NB4 (cell line): ENCODE results near the gene AGTPBP1.

Experiments used
- DNase-seq: peaks from one replicate; pipeline ENCODE4 v3.0.0; 2010; ENCODE audit warnings: low read depth
- H3K4me3 ChIP-seq: one replicate; pipeline ENCODE4 v1.5.1; 2011; ENCODE audit warnings: mild to moderate bottlenecking, low read depth, low read length, moderate library complexity
- CTCF ChIP-seq: IDR thresholded peaks from one replicate; pipeline ENCODE4 v1.5.1; 2012; ENCODE audit warnings: low read depth, low read length
- MAX ChIP-seq: IDR thresholded peaks from 2 replicates; pipeline ENCODE4 v1.6.1; 2011; ENCODE audit warnings: low read depth, low read length
- MYC ChIP-seq: IDR thresholded peaks from 2 replicates; pipeline ENCODE4 v1.6.1; 2011; ENCODE audit warnings: low read depth, low read length
- POLR2A ChIP-seq: IDR thresholded peaks from 2 replicates; pipeline ENCODE4 v1.6.1; 2011; ENCODE audit warnings: mild to moderate bottlenecking; ENCODE audit not compliant: insufficient read length; ENCODE audit errors: extremely low read depth

The AGTPBP1 gene

GRCh38 chr9:85528607-85529006 is 213.1 kb downstream of the AGTPBP1 start:
- no peak overlapping the region for H3K4me3 ChIP-seq
- TF ChIP-seq MAX (no peak), CTCF (no peak), POLR2A (no peak), MYC (no peak)
- no peak for DNase-seq

GRCh38 chr9:85528142-85528541 is 213.6 kb downstream of the AGTPBP1 start:
- DNase-seq: no peak
- no peak for TF ChIP-seq CTCF
- TF ChIP-seq MAX: no peak
- TF ChIP-seq POLR2A: no peak
- TF ChIP-seq MYC: no peak

GRCh38 chr9:85527331-85528020 is 214.3 kb downstream of the AGTPBP1 start:
- no peak for DNase-seq
- TF ChIP-seq MAX (no peak), POLR2A (no peak), CTCF (no peak), MYC (no peak)
- H3K4me3 ChIP-seq: no peak overlapping the region

More at GRCh38 chr9:85528142-85528541, 213.6 kb downstream of the AGTPBP1 start:
- no peak overlapping the region for H3K4me3 ChIP-seq

- TF ChIP-seq MYC: no peak
These were observed 217.2 kb downstream of the AGTPBP1 start for GRCh38 chr9:85524531-85524930.

GRCh38 chr9:85523202-85523601 is 218.6 kb downstream of the AGTPBP1 start:
- TF ChIP-seq CTCF (no peak), MYC (no peak), MAX (no peak), POLR2A (no peak)
- DNase-seq: no peak
- H3K4me3 ChIP-seq: no peak overlapping the region

More at GRCh38 chr9:85524531-85524930, 217.2 kb downstream of the AGTPBP1 start:
- H3K4me3 ChIP-seq: no peak overlapping the region
- DNase-seq: no peak

GRCh38 chr9:85522459-85523092 is 219.2 kb downstream of the AGTPBP1 start:
- TF ChIP-seq MAX: no peak
- TF ChIP-seq MYC: no peak
- no peak for TF ChIP-seq POLR2A
- no peak for TF ChIP-seq CTCF
- DNase-seq: peak; percentile 64
- H3K4me3 ChIP-seq: peak overlapping the region; percentile 42
